H9 (cell line): ENCODE measurements around the gene PDE4B. TPM values are rescaled to one million over a fixed set of nuclear protein-coding genes. Genes with fewer than 3 reads are reported as not detected.

Experiments used
- DNase-seq: peaks from one replicate; pipeline ENCODE4 v3.0.0-alpha.2; 2017
- H2AFZ ChIP-seq: one replicate; pipeline ENCODE4 v1.6.1; 2013; ENCODE audit warnings: mild to moderate bottlenecking, low read length, control low read depth, moderate library complexity
- H2AK5ac ChIP-seq: 2 replicates; pipeline ENCODE4 v1.6.1; 2013; ENCODE audit warnings: low read length, control low read depth, mixed read lengths; ENCODE audit not compliant: insufficient read length
- H2BK120ac ChIP-seq: one replicate; pipeline ENCODE4 v1.6.1; 2013; ENCODE audit warnings: low read depth, mild to moderate bottlenecking, low read length, control low read depth, inconsistent platforms; ENCODE audit not compliant: poor library complexity, severe bottlenecking
- H2BK12ac ChIP-seq: 2 replicates; pipeline ENCODE4 v1.6.1; 2013; ENCODE audit warnings: low read length, control low read depth, mixed read lengths, low read depth; ENCODE audit not compliant: insufficient read length
- H2BK15ac ChIP-seq: 2 replicates; pipeline ENCODE4 v1.6.1; 2013; ENCODE audit warnings: low read depth, low read length, control low read depth
- H2BK20ac ChIP-seq: one replicate; pipeline ENCODE4 v1.6.1; 2013; ENCODE audit warnings: low read depth, mild to moderate bottlenecking, low read length, control low read depth, inconsistent platforms; ENCODE audit not compliant: poor library complexity, severe bottlenecking
- H2BK5ac ChIP-seq: 2 replicates; pipeline ENCODE4 v1.6.1; 2013; ENCODE audit warnings: low read length, control low read depth, mixed read lengths; ENCODE audit not compliant: insufficient read length
- H3K14ac ChIP-seq: 2 replicates; pipeline ENCODE4 v1.6.1; 2013; ENCODE audit warnings: low read length, control low read depth; ENCODE audit not compliant: insufficient read depth
- H3K18ac ChIP-seq: 2 replicates; pipeline ENCODE4 v1.6.1; 2013; ENCODE audit warnings: low read depth, mild to moderate bottlenecking, mixed read lengths, low read length, control low read depth; ENCODE audit not compliant: insufficient read length
- H3K23ac ChIP-seq: 2 replicates; pipeline ENCODE4 v1.6.1; 2013; ENCODE audit warnings: low read length, control low read depth, mixed read lengths, low read depth; ENCODE audit not compliant: insufficient read length
- H3K23me2 ChIP-seq: 2 replicates; pipeline ENCODE4 v1.6.1; 2013; ENCODE audit warnings: low read depth, mild to moderate bottlenecking, mixed read lengths, low read length, control low read depth; ENCODE audit not compliant: insufficient read length, poor library complexity, severe bottlenecking
- H3K27ac ChIP-seq: 2 replicates; pipeline ENCODE4 v1.5.1; 2013; ENCODE audit warnings: low read length, control low read depth, mixed read lengths, low read depth; ENCODE audit not compliant: insufficient read length
- H3K27me3 ChIP-seq: 2 replicates; pipeline ENCODE4 v1.6.1; 2013; ENCODE audit warnings: low read length, control low read depth, inconsistent platforms; ENCODE audit not compliant: insufficient read depth
- H3K4ac ChIP-seq: 2 replicates; pipeline ENCODE4 v1.6.1; 2013; ENCODE audit warnings: low read depth, mild to moderate bottlenecking, control low read depth, inconsistent platforms, low read length, moderate library complexity
- H3K4me1 ChIP-seq: 2 replicates; pipeline ENCODE4 v1.6.1; 2013; ENCODE audit warnings: low read length, control low read depth, inconsistent platforms; ENCODE audit not compliant: insufficient read depth
- H3K4me2 ChIP-seq: 2 replicates; pipeline ENCODE4 v1.6.1; 2013; ENCODE audit warnings: low read length, control low read depth, mixed read lengths; ENCODE audit not compliant: insufficient read length, insufficient read depth
- H3K56ac ChIP-seq: 2 replicates; pipeline ENCODE4 v1.6.1; 2013; ENCODE audit warnings: low read depth, mild to moderate bottlenecking, mixed read lengths, low read length, control low read depth; ENCODE audit not compliant: insufficient read length
- H3K79me1 ChIP-seq: 2 replicates; pipeline ENCODE4 v1.6.1; 2013; ENCODE audit warnings: low read depth, mild to moderate bottlenecking, moderate library complexity, low read length, control low read depth, inconsistent platforms; ENCODE audit not compliant: insufficient read depth, poor library complexity, severe bottlenecking
- H3K79me2 ChIP-seq: 2 replicates; pipeline ENCODE4 v1.6.1; 2013; ENCODE audit warnings: low read length, control low read depth, inconsistent platforms; ENCODE audit not compliant: insufficient read depth
- H3K9ac ChIP-seq: 2 replicates; pipeline ENCODE4 v1.6.1; 2013; ENCODE audit warnings: low read length, control low read depth, mixed read lengths; ENCODE audit not compliant: insufficient read length; ENCODE audit errors: extremely low read depth
- H3K9me3 ChIP-seq: one replicate; pipeline ENCODE4 v1.6.1; 2013; ENCODE audit warnings: low read depth, low read length, inconsistent platforms; ENCODE audit not compliant: control insufficient read depth
- H3T11ph ChIP-seq: one replicate; pipeline ENCODE4 v1.6.1; 2013; ENCODE audit warnings: mild to moderate bottlenecking, low read length, control low read depth, inconsistent platforms
- H4K20me1 ChIP-seq: one replicate; pipeline ENCODE4 v1.6.1; 2013; ENCODE audit not compliant: control insufficient read depth, insufficient read length, insufficient read depth
- H4K5ac ChIP-seq: 2 replicates; pipeline ENCODE4 v1.6.1; 2013; ENCODE audit warnings: low read depth, mild to moderate bottlenecking, mixed read lengths, low read length, control low read depth; ENCODE audit not compliant: insufficient read length
- H4K8ac ChIP-seq: replicated peaks from 2 replicates; pipeline ENCODE4 v1.6.1; 2013; ENCODE audit warnings: low read length, control low read depth, mixed read lengths, low read depth; ENCODE audit not compliant: insufficient read length
- H4K91ac ChIP-seq: 2 replicates; pipeline ENCODE4 v1.6.1; 2013; ENCODE audit warnings: low read depth, mild to moderate bottlenecking, moderate library complexity, mixed read lengths, low read length, control low read depth; ENCODE audit not compliant: insufficient read length
- H3K27ac Mint-ChIP-seq, 3 experiments: 2 replicates in 2 of 3; 3 replicates in 1 of 3; pipeline ENCODE4 v1.8.0; 2020 to 2021; ENCODE audit warnings: mixed read lengths in 3 of 3, mild to moderate bottlenecking in 1 of 3, moderate library complexity in 1 of 3
- H3K27me3 Mint-ChIP-seq: 2 replicates; pipeline ENCODE4 v1.8.0; 2021; ENCODE audit warnings: low read depth, mild to moderate bottlenecking, moderate library complexity, mixed read lengths
- H3K36me3 Mint-ChIP-seq, 3 experiments: 2 replicates in 2 of 3; 3 replicates in 1 of 3; pipeline ENCODE4 v1.8.0; 2020 to 2021; ENCODE audit warnings: low read depth in 3 of 3, mixed read lengths in 3 of 3; ENCODE audit not compliant: insufficient read depth in 1 of 3
- H3K4me1 Mint-ChIP-seq, 2 experiments: 2 replicates each; pipeline ENCODE4 v1.8.0; 2020; ENCODE audit warnings: mixed read lengths in 2 of 2
- H3K4me3 Mint-ChIP-seq, 2 experiments: 2 replicates in 1 of 2; 3 replicates in 1 of 2; pipeline ENCODE4 v1.8.0; 2020 to 2021; ENCODE audit warnings: mild to moderate bottlenecking in 2 of 2, mixed read lengths in 2 of 2, moderate library complexity in 1 of 2
- H3K9me3 Mint-ChIP-seq, 2 experiments: 2 replicates in 1 of 2; 3 replicates in 1 of 2; pipeline ENCODE4 v1.8.0; 2020; ENCODE audit warnings: mild to moderate bottlenecking in 2 of 2, mixed read lengths in 2 of 2, moderate library complexity in 1 of 2
- CTCF ChIP-seq: fragments of 200-600 bp; sonication (generic); conservative IDR thresholded peaks from 3 replicates; pipeline ENCODE4 v1.8.0; 2021; ENCODE audit warnings: antibody characterized with exemption, mild to moderate bottlenecking
- WGBS: extraction: QIAGEN DNeasy Blood & Tissue Kit; methylation state at CpG from one replicate; pipeline ENCODE4 v1.1.7; 2013; ENCODE audit warnings: missing lambda C conversion rate, low lambda C conversion rate, mixed read lengths; ENCODE audit not compliant: insufficient read length; ENCODE audit errors: extremely low coverage; 5-methylcytosine and 5-hydroxymethylcytosine counted together
- total RNA-seq: library from RNA; stranded (reverse); gene quantifications from 2 replicates; pipeline ENCODE4 v1.2.1, GENCODE V29; 2021

Gene PDE4B
- total RNA-seq, 1 experiment from 2014 or later, result 19.8 TPM

GRCh38 chr1:66176832-66177231 is 384.1 kb downstream of the PDE4B start:
- WGBS, result no CpG with 5 or more reads among the region's 1 CpG
- H3K27ac Mint-ChIP-seq, result no peak overlapping the region; a peak in 1 of 7 replicates

More at GRCh38 chr1:66176832-66177231, 384.1 kb downstream of the PDE4B start:
- Histone ChIP-seq H2BK120ac (no peak overlapping the region), H3K79me2 (no peaks in the 10 kb centered on the region), H3K56ac (no peak overlapping the region), H4K20me1 (no peaks in the 10 kb centered on the region), H3K4ac (no peak overlapping the region), H4K8ac (no peak overlapping the region), H3K79me1 (no peaks in the 10 kb centered on the region), H3K4me1 (no peaks in the 10 kb centered on the region), H3K23ac (no peak overlapping the region), H3K4me2 (no peak overlapping the region), H3K9me3 (no peaks in the 10 kb centered on the region), H2BK12ac (no peak overlapping the region), H2AFZ (no peak overlapping the region), H2BK20ac (no peak overlapping the region), H3K23me2 (no peaks in the 10 kb centered on the region), H4K5ac (no peak overlapping the region), H3K14ac (no peak overlapping the region), H2BK15ac (no peak overlapping the region), H2AK5ac (no peak overlapping the region), H3T11ph (no peak overlapping the region), H3K27me3 (peaks cover 2% of the 10 kb centered on the region; the same call in 1 of the 2 replicates), H3K18ac (no peak overlapping the region), H3K27ac (no peak overlapping the region), H4K91ac (no peak overlapping the region), H3K9ac (no peak overlapping the region), H2BK5ac (no peak overlapping the region)
- no peaks in the 10 kb centered on the region; the same call in 1 of the 2 replicates for H3K27me3 Mint-ChIP-seq
- TF ChIP-seq CTCF, result no peak
- no peak for DNase-seq
- no peaks in the 10 kb centered on the region for H3K9me3 Mint-ChIP-seq
- no peak overlapping the region for H3K4me3 Mint-ChIP-seq
- H3K4me1 Mint-ChIP-seq, result peaks cover 3 to 8% of the 10 kb centered on the region in 2 experiments; a peak in 2 of 4 replicates
- H3K36me3 Mint-ChIP-seq, result no peaks in the 10 kb centered on the region
